IMR-90 (cell line): ENCODE measurements around the gene PIEZO2. TPM values are rescaled to one million over a fixed set of nuclear protein-coding genes. Genes with fewer than 3 reads are reported as not detected.
A peak's percentile ranks its signal among the peaks of the same experiment; 100 is the strongest.

Experiments
- ATAC-seq: fragments of 200-7000 bp; cut with Tn5 transposase; 2 replicates; pipeline ENCODE4 v1.9.1; 2020; ENCODE audit warnings: low read depth, mild to moderate bottlenecking, moderate library complexity
- BruUV-seq: library from RNA; stranded (reverse); fragments of 400-500 nt; replicated peaks from 2 replicates; lab custom pipeline; 2021; lab: Mats Ljungman, UMichigan
- CTCF ChIA-PET: fragments of 300-600 bp; formaldehyde crosslinking; extraction: SDS; loops from one replicate; lab custom pipeline; 2021; ENCODE audit warnings: antibody characterized with exemption; lab: Yijun Ruan, JAX
- POLR2A ChIA-PET: fragments of 300-600 bp; sonication (Branson Sonifier 250); formaldehyde crosslinking; loops from one replicate; lab custom pipeline; 2022; ENCODE audit warnings: antibody characterized with exemption; ENCODE audit not compliant: unreplicated experiment; lab: Charles Lee
- DNase-seq: peaks from one replicate; pipeline ENCODE4 v3.0.0; 2013
- H2AFZ ChIP-seq: replicated peaks from 2 replicates; pipeline ENCODE3; 2013; ENCODE audit warnings: low read length, mild to moderate bottlenecking; ENCODE audit not compliant: poor library complexity
- H2AK5ac ChIP-seq: 2 replicates; pipeline ENCODE4 v1.6.1; 2013; ENCODE audit warnings: low read depth, low read length, inconsistent platforms
- H2AK9ac ChIP-seq: replicated peaks from 2 replicates; pipeline ENCODE3; 2013; ENCODE audit warnings: mild to moderate bottlenecking, low read depth, low read length, moderate library complexity; ENCODE audit not compliant: poor library complexity
- H2BK120ac ChIP-seq: 2 replicates; pipeline ENCODE4 v1.6.1; 2013; ENCODE audit warnings: low read depth, low read length, inconsistent platforms
- H2BK15ac ChIP-seq: 3 replicates; pipeline ENCODE4 v1.6.1; 2013; ENCODE audit warnings: low read depth, low read length, inconsistent platforms
- H2BK20ac ChIP-seq: 2 replicates; pipeline ENCODE4 v1.6.1; 2013; ENCODE audit warnings: low read depth, mild to moderate bottlenecking, inconsistent platforms, low read length, moderate library complexity
- H2BK5ac ChIP-seq: 2 replicates; pipeline ENCODE4 v1.6.1; 2013; ENCODE audit warnings: mild to moderate bottlenecking, low read depth, low read length, inconsistent platforms; ENCODE audit not compliant: poor library complexity, severe bottlenecking
- H3K14ac ChIP-seq: replicated peaks from 2 replicates; pipeline ENCODE4 v1.6.1; 2013; ENCODE audit warnings: low read depth, low read length, inconsistent platforms
- H3K18ac ChIP-seq: 2 replicates; pipeline ENCODE4 v1.6.1; 2013; ENCODE audit warnings: low read depth, low read length, control low read depth
- H3K23ac ChIP-seq: 2 replicates; pipeline ENCODE4 v1.6.1; 2013; ENCODE audit warnings: low read depth, low read length, inconsistent platforms
- H3K27ac ChIP-seq: 2 replicates; pipeline ENCODE4 v1.5.1; 2013; ENCODE audit warnings: mild to moderate bottlenecking, control low read depth, low read length; ENCODE audit not compliant: insufficient read depth
- H3K27me3 ChIP-seq: 2 replicates; pipeline ENCODE4 v1.6.1; 2013; ENCODE audit warnings: low read length; ENCODE audit not compliant: control insufficient read depth, insufficient read depth
- H3K36me3 ChIP-seq: 2 replicates; pipeline ENCODE4 v1.6.1; 2013; ENCODE audit warnings: low read length, mixed read lengths; ENCODE audit not compliant: control insufficient read depth, insufficient read depth
- H3K4ac ChIP-seq: 2 replicates; pipeline ENCODE4 v1.6.1; 2013; ENCODE audit warnings: low read depth, low read length, inconsistent platforms
- H3K4me1 ChIP-seq: 2 replicates; pipeline ENCODE4 v1.6.1; 2013; ENCODE audit warnings: low read length, mixed read lengths; ENCODE audit not compliant: control insufficient read depth, insufficient read depth
- H3K4me2 ChIP-seq: 2 replicates; pipeline ENCODE4 v1.6.1; 2013; ENCODE audit warnings: low read depth, mild to moderate bottlenecking, control low read depth, low read length, moderate library complexity
- H3K4me3 ChIP-seq: 2 replicates; pipeline ENCODE4 v1.5.1; 2013; ENCODE audit warnings: low read depth, mild to moderate bottlenecking, control low read depth, low read length, moderate library complexity; ENCODE audit not compliant: insufficient read depth
- H3K56ac ChIP-seq: 2 replicates; pipeline ENCODE4 v1.6.1; 2013; ENCODE audit warnings: low read length, inconsistent platforms; ENCODE audit not compliant: insufficient read depth; ENCODE audit errors: extremely low read depth
- H3K79me1 ChIP-seq, 2 experiments: 2 replicates each; pipeline ENCODE4 v1.6.1; 2013; ENCODE audit warnings: low read length in 2 of 2, inconsistent platforms in 1 of 2, low read depth in 1 of 2
- H3K9ac ChIP-seq: 2 replicates; pipeline ENCODE4 v1.6.1; 2013; ENCODE audit warnings: low read depth, low read length, control low read depth
- H3K9me1 ChIP-seq: 2 replicates; pipeline ENCODE4 v1.6.1; 2013; ENCODE audit warnings: low read length, inconsistent platforms; ENCODE audit not compliant: insufficient read depth
- H3K9me3 ChIP-seq: 2 replicates; pipeline ENCODE4 v1.6.1; 2013; ENCODE audit warnings: low read length; ENCODE audit not compliant: control insufficient read depth, insufficient read depth
- H4K20me1 ChIP-seq: 2 replicates; pipeline ENCODE4 v1.6.1; 2013; ENCODE audit warnings: low read length, inconsistent platforms; ENCODE audit not compliant: insufficient read depth
- H4K5ac ChIP-seq: 2 replicates; pipeline ENCODE4 v1.6.1; 2013; ENCODE audit warnings: mild to moderate bottlenecking, low read depth, low read length, control low read depth
- H4K8ac ChIP-seq, 2 experiments: 2 replicates each; pipeline ENCODE4 v1.6.1; 2013; ENCODE audit warnings: low read depth in 2 of 2, low read length in 2 of 2, control low read depth in 1 of 2, inconsistent platforms in 1 of 2
- H4K91ac ChIP-seq: 2 replicates; pipeline ENCODE4 v1.6.1; 2013; ENCODE audit warnings: low read depth, low read length, inconsistent platforms; ENCODE audit not compliant: insufficient read depth
- BHLHE40 ChIP-seq: fragments of 150-350 bp; IDR thresholded peaks from 2 replicates; pipeline ENCODE4 v1.6.1; 2016; ENCODE audit warnings: mild to moderate bottlenecking, low read depth, low read length
- CHD1 ChIP-seq: IDR thresholded peaks from 2 replicates; pipeline ENCODE4 v1.6.1; 2012; ENCODE audit warnings: low read depth, low read length, improper control_type of control experiment
- ELK1 ChIP-seq: fragments of 150-350 bp; IDR thresholded peaks from 2 replicates; pipeline ENCODE4 v1.6.1; 2016; ENCODE audit warnings: low read depth, mild to moderate bottlenecking, low read length, moderate library complexity, borderline replicate concordance
- MAFK ChIP-seq: IDR thresholded peaks from 2 replicates; pipeline ENCODE4 v1.6.1; 2012; ENCODE audit warnings: low read depth, low read length, improper control_type of control experiment
- MAZ ChIP-seq: IDR thresholded peaks from 2 replicates; pipeline ENCODE4 v1.6.1; 2012; ENCODE audit warnings: low read depth, mild to moderate bottlenecking, low read length, improper control_type of control experiment, moderate library complexity, borderline replicate concordance
- MXI1 ChIP-seq: IDR thresholded peaks from 2 replicates; pipeline ENCODE4 v1.6.1; 2012; ENCODE audit warnings: low read depth, mild to moderate bottlenecking, low read length, moderate library complexity, borderline replicate concordance
- POLR2A ChIP-seq: IDR thresholded peaks from 2 replicates; pipeline ENCODE4 v1.6.1; 2012; ENCODE audit warnings: mild to moderate bottlenecking, low read depth, low read length
- RAD21 ChIP-seq: IDR thresholded peaks from 2 replicates; pipeline ENCODE4 v1.6.1; 2012; ENCODE audit warnings: low read length, improper control_type of control experiment
- SMC3 ChIP-seq: fragments of 150-350 bp; IDR thresholded peaks from 2 replicates; pipeline ENCODE4 v1.6.1; 2016; ENCODE audit warnings: low read depth, mild to moderate bottlenecking, antibody characterized with exemption, low read length, moderate library complexity
- WGBS, 2 experiments: methylation state at CpG; one replicate each; pipeline versions ENCODE4 v1.1.5 to v1.1.7; 2013; ENCODE audit warnings: missing lambda C conversion rate in 2 of 2; ENCODE audit not compliant: insufficient read length in 1 of 2; ENCODE audit errors: extremely low coverage in 2 of 2; 5-methylcytosine and 5-hydroxymethylcytosine counted together
- dilution Hi-C: fragments of 300-500 bp; cut with HindIII; formaldehyde crosslinking; loops from one replicate; pipeline ENCODE4 v1.14.3; 2018; ENCODE audit warnings: low sequenced_read_pairs; ENCODE audit not compliant: unreplicated experiment
- in situ Hi-C: fragments of 300-500 bp; cut with MboI; formaldehyde crosslinking; loops from 3 replicates; pipeline ENCODE4 v1.14.3; 2019; ENCODE audit warnings: low sequenced_read_pairs, inconsistent platforms, mixed read lengths
- intact Hi-C: fragments of 100-400 bp; cut with micrococcal nuclease; formaldehyde crosslinking; loops from 2 replicates; pipeline ENCODE4 v1.10.0; 2022
- polyA plus RNA-seq, 3 experiments: library from polyadenylated mRNA; depleted of rRNA; stranded (reverse); fragments of >200 nt; gene quantifications; 2 replicates each; pipeline ENCODE4 v1.2.3, GENCODE V29; 2012; ENCODE audit warnings: low replicate concordance in 1 of 3
- total RNA-seq: library from RNA; depleted of rRNA; stranded (reverse); fragments of >200 nt; gene quantifications from 2 replicates; pipeline ENCODE4 v1.2.3, GENCODE V29; 2012

PIEZO2 gene
- total and polyA plus RNA-seq, 2 of the 4 experiments (the other 2 are of a cell fraction), result 2.4 to 4.1 TPM

- Histone ChIP-seq H2BK20ac (no peak overlapping the region), H2AK9ac (no peak overlapping the region), H3K14ac (no peak overlapping the region), H4K20me1 (no peaks in the 10 kb centered on the region), H3K4me3 (no peak overlapping the region), H3K56ac (no peak overlapping the region), H3K23ac (no peak overlapping the region), H3K4ac (no peak overlapping the region), H4K8ac (no peak overlapping the region), H4K91ac (no peak overlapping the region), H2BK15ac (no peak overlapping the region), H2AK5ac (no peak overlapping the region), H3K9ac (no peak overlapping the region), H2BK5ac (no peak overlapping the region), H3K4me1 (no peaks in the 10 kb centered on the region; the same call in 1 of the 2 replicates), H3K18ac (no peak overlapping the region), H3K36me3 (peaks cover 18% of the 10 kb centered on the region; the same call in 1 of the 2 replicates), H4K5ac (no peak overlapping the region), H3K27ac (no peak overlapping the region), H3K27me3 (no peaks in the 10 kb centered on the region), H3K79me1 (no peaks in the 10 kb centered on the region), H2BK120ac (no peak overlapping the region), H3K9me1 (peaks cover 3% of the 10 kb centered on the region; the same call in 1 of the 2 replicates), H3K9me3 (no peaks in the 10 kb centered on the region), H2AFZ (no peak overlapping the region), H3K4me2 (no peak overlapping the region)
- WGBS, 2 experiments, result 72% methylated on average over 6 of the region's 8 CpGs; no CpG with 5 or more reads in 1 of the 2 experiments
- dilution Hi-C loops (no loop called here), intact Hi-C loops (loop anchor here (5.0 kb wide), 1 partner anchor 190 kb away; no protein-coding TSS in a partner anchor), in situ Hi-C loops (no loop called here)
- DNase-seq (peak; percentile 3), ATAC-seq (no peak)
- BruUV-seq, result no TSS peak
- TF ChIP-seq MAZ (no peak), RAD21 (no peak), MXI1 (no peak), SMC3 (no peak), ELK1 (no peak), POLR2A (no peak), BHLHE40 (no peak), CHD1 (no peak), MAFK (no peak)
- ChIA-PET CTCF (no interaction called here), POLR2A (no interaction called here)
Observed at GRCh38 chr18:10752382-10752781, 397.0 kb downstream of the PIEZO2 start.
